SK-N-MC (cell line): Measurements from ENCODE around the gene PTTG2.

ENCODE experiments used
- DNase-seq: peaks from one replicate; pipeline ENCODE4 v3.0.0-alpha.2; 2011; ENCODE audit warnings: low read depth, low spot score
- H3K27ac ChIP-seq: fragments of 200-600 bp; sonication (generic); 2 replicates; pipeline ENCODE4 v1.5.1; 2016; ENCODE audit warnings: mixed run types
- H3K36me3 ChIP-seq: fragments of 200-600 bp; sonication (generic); 2 replicates; pipeline ENCODE4 v1.6.1; 2017; ENCODE audit warnings: antibody characterized with exemption, low read length, mixed read lengths; ENCODE audit not compliant: insufficient read depth
- H3K4me3 ChIP-seq: fragments of 200-600 bp; sonication (generic); 2 replicates; pipeline ENCODE4 v1.5.1; 2016
- H3K9ac ChIP-seq: fragments of 200-600 bp; sonication (generic); 2 replicates; pipeline ENCODE4 v1.8.0; 2017; ENCODE audit warnings: mixed run types, mixed read lengths; ENCODE audit not compliant: insufficient read length
- H3K9me3 ChIP-seq: fragments of 200-600 bp; sonication (generic); 2 replicates; pipeline ENCODE4 v1.6.1; 2017; ENCODE audit warnings: low read depth, mild to moderate bottlenecking, antibody characterized with exemption, low read length, moderate library complexity, mixed read lengths
- EZH2 ChIP-seq: fragments of 200-600 bp; sonication (generic); IDR thresholded peaks from one replicate; pipeline ENCODE4 v1.6.1; 2017; ENCODE audit warnings: antibody characterized with exemption
- FOXP2 ChIP-seq: optimal IDR thresholded peaks from 2 replicates; pipeline ENCODE3; 2011; ENCODE audit warnings: mild to moderate bottlenecking, moderate library complexity; ENCODE audit not compliant: insufficient read depth; ENCODE audit errors: extremely low read length, control extremely low read depth
- POLR2AphosphoS5 ChIP-seq: IDR thresholded peaks from 2 replicates; pipeline ENCODE4 v1.6.1; 2012; ENCODE audit warnings: mild to moderate bottlenecking, low read depth, low read length, borderline replicate concordance

Gene PTTG2

DNA sequence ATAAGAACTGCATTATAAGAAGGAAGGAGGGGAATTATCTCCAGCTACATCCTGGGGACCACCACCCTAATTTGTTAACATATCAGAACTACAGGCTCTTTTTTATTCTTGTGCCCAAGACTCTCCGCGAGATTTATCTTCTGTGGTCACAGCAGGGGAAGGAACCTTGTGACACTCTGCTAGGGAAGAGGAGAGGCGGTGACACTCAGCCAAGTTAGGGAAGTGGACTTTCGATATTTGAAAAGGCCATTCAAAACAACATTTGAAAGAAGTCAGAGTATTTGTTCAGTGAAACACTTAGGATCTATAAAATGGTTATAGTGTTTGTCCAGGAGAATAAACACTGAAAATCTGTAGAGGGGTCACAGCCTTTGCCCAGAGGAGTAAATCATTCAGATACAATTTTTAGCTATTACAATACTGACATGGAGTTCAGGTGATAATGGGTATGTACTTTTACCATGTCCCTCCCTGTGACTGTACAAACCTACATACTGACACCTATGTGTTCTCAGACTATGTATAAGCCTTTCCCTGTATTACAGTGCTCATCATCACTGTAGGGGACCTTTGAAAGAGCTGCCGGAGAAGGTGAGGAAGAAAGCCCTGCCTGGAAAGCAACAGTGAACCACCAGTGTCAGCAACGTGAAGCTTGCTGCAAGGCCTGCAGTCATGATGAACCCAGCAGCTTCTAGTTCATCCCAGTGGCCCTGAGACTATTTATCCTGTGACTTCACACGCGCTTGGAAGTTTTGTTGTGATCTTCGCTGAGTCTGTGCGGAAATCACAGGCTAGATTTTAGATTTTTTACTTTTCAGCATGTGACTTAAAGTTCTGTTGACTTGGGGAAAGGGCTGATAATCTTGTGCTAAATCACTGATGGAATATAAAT is 8.5 kb upstream of the PTTG2 start:
- Histone ChIP-seq H3K9ac (no peak overlapping the region), H3K27ac (no peak overlapping the region), H3K9me3 (no peaks in the 10 kb centered on the region), H3K4me3 (no peak overlapping the region), H3K36me3 (no peaks in the 10 kb centered on the region)
- no peak for DNase-seq
- TF ChIP-seq FOXP2 (no peak), EZH2 (no peak), POLR2AphosphoS5 (no peak)

DNA sequence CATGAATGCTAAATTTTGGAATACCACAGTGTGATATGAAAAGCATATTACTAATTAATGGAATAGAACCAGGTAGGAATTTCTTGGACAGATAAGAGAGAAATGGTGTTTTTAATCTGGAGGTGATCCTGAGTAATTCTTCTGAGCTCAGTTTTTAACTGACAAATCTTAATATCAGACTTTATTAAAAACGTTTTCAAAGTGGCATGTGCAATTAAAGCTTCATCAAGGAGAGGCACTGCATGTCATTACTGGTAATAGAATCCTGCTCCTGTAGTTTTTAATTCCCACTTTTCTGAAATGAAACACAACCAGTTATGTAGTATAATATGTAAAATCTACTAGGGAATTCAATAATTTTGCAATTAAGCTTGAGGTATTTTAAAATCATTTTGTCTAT is 7.0 kb upstream of the PTTG2 start:
- H3K9me3 ChIP-seq, result no peaks in the 10 kb centered on the region
- no peak for TF ChIP-seq EZH2
- TF ChIP-seq FOXP2, result no peak
- no peak for TF ChIP-seq POLR2AphosphoS5
- no peak for DNase-seq

DNA sequence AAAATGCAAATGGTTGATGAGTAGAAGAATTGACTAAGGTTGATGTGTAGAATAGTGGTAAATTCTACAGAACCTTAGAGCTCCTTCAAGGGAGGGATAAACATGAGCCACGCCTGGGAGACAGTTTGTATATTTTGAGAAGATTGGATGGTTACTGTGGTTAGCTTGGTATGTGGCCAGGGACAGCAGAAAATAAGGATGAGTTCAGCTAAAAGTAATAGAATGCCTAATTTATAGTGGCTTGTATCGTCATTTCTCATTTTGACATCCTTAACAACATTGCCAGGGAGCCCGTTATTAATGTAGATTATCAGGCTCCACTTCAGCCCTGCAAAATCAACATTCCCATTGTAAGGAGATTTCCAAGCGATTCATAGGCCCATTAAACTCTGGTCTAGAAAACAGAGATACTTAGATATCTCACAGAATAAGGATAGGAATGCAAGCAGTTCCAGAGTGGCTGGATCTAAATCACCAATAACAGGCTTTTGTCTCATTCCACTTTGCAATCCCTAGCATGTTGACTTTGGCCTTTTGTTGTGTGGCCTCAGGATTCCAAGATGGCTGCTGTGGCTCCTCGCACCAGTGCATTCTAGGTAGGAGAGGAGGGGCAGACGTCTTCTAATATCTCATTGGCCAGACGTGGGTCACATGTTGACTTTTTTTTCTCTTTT is 6.4 kb upstream of the PTTG2 start:
- H3K4me3 ChIP-seq, result no peak overlapping the region
- TF ChIP-seq POLR2AphosphoS5 (no peak), FOXP2 (no peak), EZH2 (no peak)
- H3K36me3 ChIP-seq, result no peaks in the 10 kb centered on the region
- no peak for DNase-seq
- H3K9ac ChIP-seq, result no peak overlapping the region
- H3K27ac ChIP-seq, result no peak overlapping the region
- no peaks in the 10 kb centered on the region for H3K9me3 ChIP-seq

More for the DNA sequence above, 7.0 kb upstream of the PTTG2 start:
- Histone ChIP-seq H3K4me3 (no peak overlapping the region), H3K36me3 (no peaks in the 10 kb centered on the region), H3K9ac (no peak overlapping the region), H3K27ac (no peak overlapping the region)

DNA sequence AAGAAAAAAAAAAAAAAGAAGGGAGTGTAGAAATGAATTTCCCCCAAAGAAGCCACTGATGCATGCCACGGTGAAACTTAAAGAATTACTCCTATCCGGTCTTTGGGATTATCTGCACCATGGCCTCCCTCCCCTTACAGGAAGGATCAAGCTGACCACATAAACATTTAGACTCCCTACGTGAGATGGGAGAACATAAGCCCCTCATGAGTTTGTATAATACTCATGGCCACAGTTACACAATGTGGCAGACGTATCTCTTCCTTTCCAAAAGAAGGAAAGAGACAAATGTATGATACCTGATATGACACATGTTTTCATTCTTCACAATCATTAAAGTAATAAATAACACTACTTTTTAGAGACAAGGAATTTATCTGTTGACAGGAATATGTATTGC is 3.3 kb upstream of the PTTG2 start:
- Histone ChIP-seq H3K36me3 (no peaks in the 10 kb centered on the region), H3K9me3 (no peaks in the 10 kb centered on the region), H3K27ac (no peak overlapping the region), H3K4me3 (no peak overlapping the region), H3K9ac (no peak overlapping the region)
- TF ChIP-seq FOXP2, result no peak
- no peak for TF ChIP-seq POLR2AphosphoS5
- no peak for TF ChIP-seq EZH2
- DNase-seq, result no peak

DNA sequence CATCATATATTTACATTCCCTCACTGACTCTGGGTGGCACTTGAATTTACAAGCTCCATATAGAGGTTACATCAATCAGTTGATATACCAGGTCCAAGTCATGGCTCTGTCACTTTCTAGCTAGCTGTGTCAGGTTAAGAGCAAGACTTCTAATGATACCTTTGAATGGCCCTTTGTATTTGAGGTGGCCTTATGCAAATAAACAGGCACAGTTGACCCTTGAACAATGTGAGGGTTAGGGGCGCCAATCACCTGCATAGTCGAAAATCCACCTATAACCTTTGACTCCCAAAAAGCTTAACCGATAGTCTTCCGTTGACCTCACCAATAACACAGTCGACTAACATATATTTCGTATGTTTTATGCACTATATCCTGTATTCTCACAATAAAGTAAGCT is 1.3 kb upstream of the PTTG2 start:
- Histone ChIP-seq H3K9me3 (no peaks in the 10 kb centered on the region), H3K36me3 (no peaks in the 10 kb centered on the region), H3K4me3 (no peak overlapping the region), H3K9ac (no peak overlapping the region), H3K27ac (no peak overlapping the region)
- DNase-seq, result no peak
- TF ChIP-seq FOXP2 (no peak), EZH2 (no peak), POLR2AphosphoS5 (no peak)

DNA sequence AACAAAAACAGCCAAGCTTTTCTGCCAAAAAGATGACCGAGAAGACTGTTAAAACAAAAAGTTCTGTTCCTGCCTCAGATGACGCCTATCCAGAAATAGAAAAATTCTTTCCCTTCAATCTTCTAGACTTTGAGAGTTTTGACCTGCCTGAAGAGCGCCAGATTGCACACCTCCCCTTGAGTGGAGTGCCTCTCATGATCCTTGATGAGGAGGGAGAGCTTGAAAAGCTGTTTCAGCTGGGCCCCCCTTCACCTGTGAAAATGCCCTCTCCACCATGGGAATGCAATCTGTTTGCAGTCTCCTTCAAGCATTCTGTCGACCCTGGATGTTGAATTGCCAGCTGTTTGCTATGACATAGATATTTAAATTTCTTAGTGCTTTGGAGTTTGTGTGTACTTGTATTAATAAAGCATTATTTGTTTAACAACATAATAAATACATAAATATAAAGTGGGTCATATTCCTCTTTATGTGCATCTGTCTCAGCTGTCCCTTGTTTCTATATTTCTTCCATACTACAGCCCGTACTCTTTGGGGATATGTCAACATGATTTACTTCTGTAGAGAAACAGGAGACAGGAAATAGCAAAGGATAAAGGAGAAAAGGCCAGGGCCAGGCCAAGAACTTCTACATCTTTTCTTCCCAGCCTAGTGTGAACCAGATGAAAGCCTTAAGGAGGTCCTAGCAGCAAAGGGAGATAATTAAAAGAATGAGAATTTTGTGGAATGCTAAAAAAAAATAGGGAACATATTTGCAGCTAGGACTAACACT is 667 bp downstream of the PTTG2 start:
- no peak for DNase-seq

DNA sequence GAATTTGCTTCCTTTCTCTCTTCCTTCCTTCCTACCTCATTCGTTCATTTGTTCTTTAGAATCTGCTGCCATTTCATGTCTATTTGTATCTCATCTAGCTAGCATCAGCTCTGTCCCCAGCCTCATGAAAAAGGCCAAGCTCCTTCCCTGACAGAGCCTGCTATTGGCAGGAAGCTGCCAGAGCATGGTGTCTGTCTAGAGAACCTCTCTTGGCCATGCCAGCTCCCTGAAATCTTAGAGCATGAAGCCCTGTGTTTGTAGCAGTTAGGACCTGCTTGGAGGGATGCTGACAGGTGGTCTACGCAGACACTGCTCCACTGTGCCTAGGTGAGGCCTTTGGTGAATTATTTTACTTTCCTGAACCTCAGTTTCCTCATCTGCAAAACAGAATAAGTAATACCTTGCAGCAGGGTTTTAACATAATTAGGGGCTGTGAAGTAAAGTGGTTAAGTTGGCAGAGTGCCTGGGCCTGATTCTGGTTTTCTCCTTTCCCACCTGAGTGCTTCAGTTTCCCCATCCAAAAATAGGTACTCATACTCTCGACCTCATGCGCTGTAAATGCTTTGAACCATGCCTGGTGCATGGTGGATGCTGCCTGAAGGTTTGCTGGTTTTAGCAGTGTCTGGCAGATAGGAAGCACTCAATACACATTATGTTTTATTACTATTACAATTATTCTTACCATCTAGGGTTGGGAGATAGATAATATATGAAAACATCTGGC is 4.7 kb downstream of the PTTG2 start:
- H3K4me3 ChIP-seq, result no peak overlapping the region
- no peak overlapping the region for H3K27ac ChIP-seq
- DNase-seq, result no peak
- H3K9ac ChIP-seq, result no peak overlapping the region
- no peaks in the 10 kb centered on the region for H3K36me3 ChIP-seq
- no peaks in the 10 kb centered on the region for H3K9me3 ChIP-seq
- TF ChIP-seq POLR2AphosphoS5, result no peak
- TF ChIP-seq EZH2, result no peak
- no peak for TF ChIP-seq FOXP2

More for the DNA sequence above, 667 bp downstream of the PTTG2 start:
- H3K9ac ChIP-seq, result no peak overlapping the region
- H3K27ac ChIP-seq, result no peak overlapping the region
- H3K4me3 ChIP-seq, result no peak overlapping the region
- H3K9me3 ChIP-seq, result no peaks in the 10 kb centered on the region
- no peak for TF ChIP-seq POLR2AphosphoS5
- no peak for TF ChIP-seq FOXP2
- TF ChIP-seq EZH2, result no peak
- H3K36me3 ChIP-seq, result no peaks in the 10 kb centered on the region

DNA sequence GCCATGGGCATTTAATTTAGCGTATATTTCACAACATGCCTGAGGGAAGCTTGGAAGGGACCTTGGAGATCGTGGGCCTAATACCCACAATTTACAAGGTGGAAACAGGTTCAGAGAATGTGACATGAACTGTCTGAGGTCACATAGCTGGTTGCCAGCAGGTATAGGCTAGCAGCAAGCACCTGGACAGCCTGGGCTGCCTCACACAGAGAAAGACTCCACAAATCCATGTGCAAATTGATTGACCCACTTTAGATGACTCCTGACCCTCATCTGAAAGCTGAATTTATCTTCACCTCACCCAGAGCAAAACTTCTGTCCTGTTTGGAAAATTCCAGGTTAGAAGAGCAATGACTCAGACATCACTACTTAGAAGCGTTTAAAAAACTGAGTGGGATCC is 5.8 kb downstream of the PTTG2 start:
- H3K27ac ChIP-seq, result no peak overlapping the region
- H3K4me3 ChIP-seq, result no peak overlapping the region
- H3K9me3 ChIP-seq, result no peaks in the 10 kb centered on the region; the same call in 1 of the 2 replicates
- no peaks in the 10 kb centered on the region for H3K36me3 ChIP-seq
- no peak overlapping the region for H3K9ac ChIP-seq
- TF ChIP-seq FOXP2 (no peak), EZH2 (no peak), POLR2AphosphoS5 (no peak)
- DNase-seq, result no peak
